Right hindlimb (tissue), 1 donor: Measurements from ENCODE around the gene PLSCR3.

Experiments
- DNase-seq: peaks from one replicate; pipeline ENCODE4 v3.0.0-alpha.2; 2018

PLSCR3 gene

GRCh38 chr17:7405350-7406234 lies 11.3 kb upstream of the PLSCR3 start:
- peak; percentile 59 for DNase-seq

- DNase-seq = no peak
Observed at GRCh38 chr17:7404737-7405349, 10.5 kb upstream of the PLSCR3 start.

DNA sequence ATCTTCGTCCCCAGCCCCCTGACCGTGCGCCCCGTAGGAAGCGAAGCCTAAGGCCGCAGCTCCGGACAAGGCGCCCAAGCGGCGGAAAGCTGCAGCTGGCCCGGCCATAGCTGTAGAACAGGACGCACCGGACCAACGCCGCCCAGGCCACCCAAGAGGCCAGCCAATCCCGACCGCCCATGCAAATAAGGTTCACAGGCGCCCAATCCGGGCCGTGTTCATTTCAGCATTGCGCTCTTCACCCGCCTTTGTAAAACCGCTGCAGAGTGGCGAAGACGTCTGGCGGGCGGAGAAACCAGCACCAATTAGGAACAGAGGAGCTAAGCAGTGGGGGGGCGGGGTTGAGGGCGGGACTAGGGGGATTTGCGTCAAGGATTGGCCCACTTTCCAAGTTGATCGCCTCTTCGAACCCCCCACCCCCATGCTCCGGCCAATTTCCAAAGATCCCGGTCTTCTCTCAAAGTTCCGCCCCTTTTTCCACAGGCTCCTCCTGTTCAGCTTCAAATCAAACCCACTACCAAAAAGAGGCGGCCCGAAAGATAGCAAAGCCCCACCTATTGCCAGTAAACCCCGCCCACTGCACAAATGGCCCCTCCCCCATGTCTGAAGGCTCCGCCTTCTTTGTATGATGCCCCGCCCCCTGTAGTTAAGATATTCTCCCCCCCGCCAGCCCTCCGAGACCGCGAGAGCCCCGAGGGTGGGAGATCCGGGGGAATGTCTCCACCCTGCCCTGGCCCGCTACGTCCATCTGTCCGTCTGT lies 9.8 kb upstream of the PLSCR3 start, which contains the start of gene TMEM256:
Gene TMEM256, minus strand, starts transcription at position 121 of the 760 bp plus-strand sequence. Its CDS starts 13 bp downstream, at position 108.
- peak; percentile 100 for DNase-seq

DNA sequence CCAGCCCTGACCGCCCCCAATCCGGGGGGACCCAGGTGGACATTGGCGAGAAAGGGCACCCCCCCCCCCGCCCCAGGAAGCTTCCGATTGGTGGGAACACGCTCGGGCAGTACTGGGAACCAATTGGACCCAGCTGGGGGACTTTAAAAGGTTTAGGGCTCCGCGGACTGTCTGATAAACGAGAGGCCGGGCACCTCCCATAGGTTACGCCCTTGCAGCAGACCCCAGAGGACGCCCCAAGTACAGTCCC lies 9.3 kb upstream of the PLSCR3 start:
- DNase-seq = no peak

DNA sequence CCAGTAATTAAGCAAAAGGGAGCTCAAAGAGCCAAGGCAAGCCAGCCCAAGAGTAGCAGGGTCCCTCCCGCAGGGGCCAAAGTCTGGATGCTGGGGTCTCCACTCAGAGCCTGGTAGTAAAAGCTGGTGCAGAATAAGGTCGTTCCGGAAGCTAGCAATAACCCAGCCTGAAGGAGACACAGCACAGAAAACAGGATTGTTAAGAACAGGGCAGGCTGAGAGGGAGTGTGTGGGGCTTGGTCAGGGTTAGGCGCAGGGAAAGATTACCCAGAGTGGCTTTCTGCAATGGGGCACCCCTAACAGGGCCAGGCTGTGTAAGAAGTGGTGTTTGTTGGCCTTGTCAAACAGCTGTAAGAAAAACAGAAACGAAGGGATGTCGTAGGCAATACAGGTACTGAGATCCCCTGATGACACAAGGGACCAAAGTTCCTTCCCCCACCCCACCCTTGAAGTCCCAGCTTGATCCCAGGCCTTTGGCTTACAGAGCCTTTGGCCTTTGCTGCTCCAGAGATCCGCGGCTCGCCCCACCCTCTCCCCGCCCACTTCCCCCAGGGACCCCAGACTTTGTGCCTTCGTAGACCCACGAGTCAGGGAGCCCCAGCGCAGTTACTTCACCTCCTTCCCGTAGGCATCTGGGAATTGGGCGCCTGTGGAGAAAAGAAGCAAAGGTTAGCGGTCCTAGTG lies 8.9 kb upstream of the PLSCR3 start:
- DNase-seq = no peak

DNA sequence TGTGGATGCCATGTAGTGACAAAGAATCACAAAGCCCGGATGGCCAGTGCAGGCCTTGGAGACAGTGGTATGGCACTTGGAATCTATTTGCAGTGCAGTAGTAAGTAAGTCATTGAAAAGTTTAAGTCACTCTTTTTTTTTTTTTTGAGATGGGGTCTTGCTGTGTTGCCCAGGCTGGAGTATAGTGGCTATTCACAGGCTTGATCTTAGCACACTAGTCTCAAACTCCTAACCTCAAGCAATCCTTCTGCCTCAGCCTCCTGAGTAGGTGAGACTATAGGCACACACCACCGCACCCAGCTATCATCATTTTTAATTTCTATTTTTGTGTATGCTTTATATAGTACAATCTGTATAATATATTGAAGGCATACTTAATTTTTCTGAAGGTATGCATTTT lies 4.3 kb upstream of the PLSCR3 start:
- DNase-seq = peak; percentile 3

DNA sequence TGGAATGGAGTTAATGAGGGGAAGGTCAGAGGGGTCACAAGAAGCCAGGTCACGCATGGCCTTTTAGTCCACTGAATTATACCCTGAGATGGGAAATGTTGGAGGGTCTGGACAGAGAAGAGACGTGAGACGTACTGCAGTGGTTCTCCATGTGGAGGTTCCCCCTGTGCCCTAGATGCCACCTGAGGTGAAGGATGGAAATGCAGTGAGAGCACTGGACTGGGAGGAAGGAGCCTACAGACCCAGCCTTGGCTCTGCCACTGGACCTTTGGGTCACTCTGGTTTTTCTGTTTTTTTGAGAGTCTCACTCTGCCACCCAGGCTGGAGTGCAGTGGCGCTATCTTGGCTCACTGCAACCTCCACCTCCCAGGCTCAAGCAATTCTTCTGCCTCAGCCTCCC lies 1.8 kb upstream of the PLSCR3 start:
- DNase-seq = no peak

DNA sequence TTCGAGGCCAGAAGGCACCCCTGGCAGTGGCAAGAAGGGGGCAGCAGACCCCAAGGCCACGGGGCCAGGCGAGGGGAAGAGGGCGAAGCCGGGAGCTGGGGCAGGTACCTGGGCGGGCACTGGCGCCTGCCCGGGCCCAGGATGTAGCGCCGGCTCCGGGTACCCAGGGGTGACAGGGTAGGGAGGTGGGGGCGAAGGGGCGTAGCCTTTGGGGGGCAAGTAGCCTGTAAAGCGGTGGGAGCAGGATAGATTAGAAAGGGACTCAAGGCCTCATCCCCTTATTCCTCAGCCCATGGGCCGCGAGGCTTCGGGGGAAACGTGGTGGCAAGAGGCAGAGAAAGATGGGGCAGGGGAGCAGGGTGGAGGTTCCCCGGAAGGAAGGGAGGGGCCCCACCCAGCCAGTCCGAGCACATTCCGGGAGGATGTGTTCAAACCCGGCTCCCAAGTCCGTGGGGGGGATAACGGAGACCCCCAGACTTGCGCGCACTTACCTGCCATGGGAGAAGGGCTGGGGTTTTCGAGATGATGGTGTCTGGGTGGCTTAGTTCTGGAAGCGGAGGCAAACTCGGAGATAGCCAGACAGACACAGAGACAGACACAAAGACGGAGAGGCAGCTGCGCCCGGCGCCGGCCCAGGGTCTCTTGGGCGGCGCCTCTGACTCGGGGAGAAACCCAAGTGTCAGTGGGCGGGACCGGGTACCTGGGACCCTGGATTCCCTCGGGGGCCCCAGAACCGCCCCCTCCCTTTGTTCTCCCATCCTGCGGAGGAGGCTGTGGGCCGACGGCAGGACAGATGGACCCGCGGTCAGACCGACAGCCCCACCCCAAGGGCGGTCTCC lies 493 bp downstream of the PLSCR3 start:
- DNase-seq = no peak

DNA sequence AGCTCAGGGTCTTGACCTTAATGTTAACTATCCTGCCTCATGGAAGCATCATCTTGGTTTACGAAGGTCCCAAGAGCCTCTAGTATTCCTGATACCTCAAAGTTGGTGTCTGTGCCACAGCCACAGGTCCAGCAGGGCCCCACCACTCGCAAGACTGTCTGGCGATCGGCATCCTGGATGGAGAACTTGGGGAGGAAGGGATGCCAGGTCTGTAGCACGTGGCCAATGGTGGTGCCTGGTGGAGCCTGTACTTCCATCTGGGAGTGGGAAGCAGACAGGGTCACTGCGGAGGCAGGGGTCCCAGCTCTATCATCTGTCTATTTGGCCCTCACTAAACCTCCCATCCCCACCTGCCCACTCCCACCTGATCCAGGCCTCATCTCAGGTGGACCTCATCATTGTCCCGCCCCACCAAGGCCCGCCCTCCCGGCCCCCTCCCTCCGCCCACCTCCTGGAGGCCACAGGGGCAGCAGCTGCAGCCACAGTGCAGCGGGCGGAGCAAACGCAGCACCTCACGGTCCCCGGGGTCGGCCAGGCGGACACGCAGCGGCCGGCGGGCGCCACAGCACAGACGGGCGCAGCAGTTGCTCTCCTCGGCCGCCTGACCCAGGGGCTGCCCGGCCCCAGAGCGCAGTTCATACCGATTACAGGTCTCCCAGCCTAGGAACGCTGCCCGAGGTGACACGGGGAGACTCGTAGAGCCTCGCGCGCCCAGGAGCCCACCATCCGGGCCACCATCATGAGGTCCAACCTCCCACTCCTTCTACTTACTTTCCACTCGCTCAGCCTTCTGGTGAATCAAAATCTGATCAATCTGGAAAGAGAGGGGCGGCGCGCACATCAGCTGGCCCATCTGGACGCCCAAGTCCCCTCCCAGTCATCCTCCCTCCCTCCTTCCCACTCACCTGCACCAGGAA lies 1.4 kb downstream of the PLSCR3 start:
- no peak for DNase-seq

GRCh38 chr17:7391307-7391706 lies 3.0 kb downstream of the PLSCR3 start:
- no peak for DNase-seq

GRCh38 chr17:7389924-7390910 lies 4.1 kb downstream of the PLSCR3 start:
- DNase-seq = no peak

DNA sequence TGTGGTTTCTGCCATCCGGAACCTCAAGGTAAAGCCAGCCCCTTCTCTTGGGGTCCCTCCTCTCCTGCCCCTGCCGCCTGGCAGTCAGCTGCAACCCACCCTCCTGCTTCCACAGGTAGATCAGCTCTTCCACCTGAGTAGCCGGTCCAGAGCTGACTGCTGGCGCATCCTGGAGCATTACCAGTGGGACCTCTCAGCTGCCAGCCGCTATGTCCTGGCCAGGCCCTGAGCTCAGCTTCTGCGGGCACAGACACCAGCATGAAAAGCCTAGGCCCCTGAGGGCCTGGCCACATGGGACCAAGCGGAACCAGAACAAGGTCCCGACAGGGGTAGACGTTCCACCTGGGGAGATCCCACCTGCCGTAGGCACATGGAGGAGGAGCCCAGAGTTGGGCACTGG lies 5.5 kb downstream of the PLSCR3 start:
- no peak for DNase-seq

GRCh38 chr17:7384489-7385081 lies 9.7 kb downstream of the PLSCR3 start:
- no peak for DNase-seq

DNA sequence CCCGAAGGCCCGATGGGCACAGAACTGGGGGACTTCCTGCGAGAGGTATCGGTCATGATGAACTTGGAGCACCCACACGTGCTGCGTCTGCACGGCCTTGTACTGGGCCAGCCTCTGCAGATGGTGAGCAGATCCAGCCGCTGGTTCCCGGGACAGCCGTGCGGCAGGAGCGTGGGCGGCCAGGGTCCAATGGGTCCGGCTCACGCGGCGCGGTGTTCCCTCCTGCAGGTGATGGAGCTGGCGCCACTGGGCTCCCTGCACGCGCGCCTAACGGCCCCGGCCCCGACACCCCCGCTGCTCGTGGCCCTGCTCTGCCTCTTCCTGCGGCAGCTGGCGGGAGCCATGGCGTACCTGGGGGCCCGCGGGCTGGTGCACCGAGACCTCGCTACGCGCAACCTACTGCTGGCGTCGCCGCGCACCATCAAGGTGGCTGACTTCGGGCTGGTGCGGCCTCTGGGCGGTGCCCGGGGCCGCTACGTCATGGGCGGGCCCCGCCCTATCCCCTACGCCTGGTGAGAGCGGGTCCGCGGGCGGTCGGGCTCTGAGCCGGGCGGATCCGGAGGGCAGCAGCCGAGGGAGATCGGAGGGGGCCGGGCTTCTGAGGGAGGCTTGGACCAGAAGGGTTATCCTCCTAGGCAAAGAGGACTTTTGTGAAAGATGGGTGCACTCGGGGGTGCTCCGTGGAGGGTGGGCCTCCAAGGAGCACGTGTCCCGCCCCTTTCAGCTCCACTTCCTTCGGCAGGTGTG lies 10.4 kb downstream of the PLSCR3 start:
- peak; percentile 62 for DNase-seq

GRCh38 chr17:7383371-7383741 lies 11.0 kb downstream of the PLSCR3 start:
- DNase-seq = no peak

GRCh38 chr17:7382901-7383300 lies 11.4 kb downstream of the PLSCR3 start:
- no peak for DNase-seq

GRCh38 chr17:7380855-7381683 lies 13.3 kb downstream of the PLSCR3 start, which contains the start of gene TNK1:
Gene TNK1, plus strand, starts transcription at chr17:7381089. Its CDS starts 1,838 bp downstream, at chr17:7382927.
- peak; percentile 30 for DNase-seq

GRCh38 chr17:7380321-7380720 lies 14.0 kb downstream of the PLSCR3 start:
- DNase-seq = peak; percentile 50
